Occipital lobe (tissue), 2 donors: ENCODE results near the gene PPP1R14B. TPM values are rescaled to one million over a fixed set of nuclear protein-coding genes. Genes with fewer than 3 reads are reported as not detected.

Source experiments
- DNase-seq: peaks from one replicate; lab custom pipeline; 2025; lab: John Stamatoyannopoulos, UW
- total RNA-seq: library from RNA; depleted of rRNA; stranded (reverse); fragments of >200 nt; gene quantifications from one replicate; pipeline ENCODE4 v1.2.3, GENCODE V29; 2014

Gene PPP1R14B
- total RNA-seq, 1 donor from 2014 or later = 74.2 TPM

GRCh38 chr11:64230985-64231365 is 15.8 kb downstream of the PPP1R14B start:
- no peak for DNase-seq

- peak; percentile 87 for DNase-seq
Observed at GRCh38 chr11:64230171-64230984, 16.4 kb downstream of the PPP1R14B start, which contains the start of gene DNAJC4. TSS of gene DNAJC4 (plus strand) at chr11:64230548. CDS start at chr11:64230855, 307 bp downstream.

GRCh38 chr11:64229744-64230170 is 17.0 kb downstream of the PPP1R14B start:
- DNase-seq = no peak

- DNase-seq = no peak
Observed at GRCh38 chr11:64229090-64229743, 17.5 kb downstream of the PPP1R14B start.

GRCh38 chr11:64227405-64227956 is 19.3 kb downstream of the PPP1R14B start:
- no peak for DNase-seq

GRCh38 chr11:64226507-64227051 is 20.2 kb downstream of the PPP1R14B start:
- no peak for DNase-seq

- DNase-seq = peak; percentile 85
Observed at GRCh38 chr11:64225608-64226506, 20.9 kb downstream of the PPP1R14B start, which contains the start of the genes NUDT22 and TRPT1. TSS of gene NUDT22 (plus strand) at chr11:64226274. CDS start at chr11:64226653, 379 bp downstream. TSS of gene TRPT1 (minus strand) at chr11:64226186. CDS start at chr11:64225860, 326 bp downstream.

- DNase-seq = no peak
Observed at GRCh38 chr11:64224891-64225607, 21.7 kb downstream of the PPP1R14B start.

- DNase-seq = no peak
Observed at GRCh38 chr11:64224151-64224890, 22.4 kb downstream of the PPP1R14B start.

- no peak for DNase-seq
Observed at GRCh38 chr11:64223001-64223651, 23.6 kb downstream of the PPP1R14B start.

- no peak for DNase-seq
Observed at GRCh38 chr11:64222651-64223000, 24.1 kb downstream of the PPP1R14B start.

- DNase-seq = no peak
Observed at GRCh38 chr11:64220798-64221197, 25.9 kb downstream of the PPP1R14B start.

GRCh38 chr11:64220271-64220670 is 26.5 kb downstream of the PPP1R14B start:
- no peak for DNase-seq

GRCh38 chr11:64219755-64220154 is 27.0 kb downstream of the PPP1R14B start:
- DNase-seq = no peak

GRCh38 chr11:64219354-64219684 is 27.4 kb downstream of the PPP1R14B start:
- DNase-seq = no peak

- no peak for DNase-seq
Observed at GRCh38 chr11:64218628-64219353, 28.0 kb downstream of the PPP1R14B start.

GRCh38 chr11:64216879-64217278 is 29.9 kb downstream of the PPP1R14B start:
- no peak for DNase-seq

- no peak for DNase-seq
Observed at GRCh38 chr11:64211181-64211872, 35.4 kb downstream of the PPP1R14B start.
